Measurements from ENCODE around the gene DEAF1.

GRCh38 chr11:614623-615503, 80.2 kb downstream of the DEAF1 start:
- TF ChIP-seq SIN3A (IDR thresholded peaks at IDR 0.05; ENCODE audit: borderline replicate concordance, insufficient read depth, low read length), result no peak
- no peak for TF ChIP-seq POLR2AphosphoS5 (IDR thresholded peaks at IDR 0.05; ENCODE audit: low read depth, low read length)

All from PFSK-1 (cell line).